ENCODE results near the gene HSD17B2. TPM values are rescaled to one million over a fixed set of nuclear protein-coding genes. Genes with fewer than 3 reads are reported as not detected.

HSD17B2 gene
- total RNA-seq, 4 donors from 2014 or later: 0.22 to 0.29 TPM; not detected in 2

DNA sequence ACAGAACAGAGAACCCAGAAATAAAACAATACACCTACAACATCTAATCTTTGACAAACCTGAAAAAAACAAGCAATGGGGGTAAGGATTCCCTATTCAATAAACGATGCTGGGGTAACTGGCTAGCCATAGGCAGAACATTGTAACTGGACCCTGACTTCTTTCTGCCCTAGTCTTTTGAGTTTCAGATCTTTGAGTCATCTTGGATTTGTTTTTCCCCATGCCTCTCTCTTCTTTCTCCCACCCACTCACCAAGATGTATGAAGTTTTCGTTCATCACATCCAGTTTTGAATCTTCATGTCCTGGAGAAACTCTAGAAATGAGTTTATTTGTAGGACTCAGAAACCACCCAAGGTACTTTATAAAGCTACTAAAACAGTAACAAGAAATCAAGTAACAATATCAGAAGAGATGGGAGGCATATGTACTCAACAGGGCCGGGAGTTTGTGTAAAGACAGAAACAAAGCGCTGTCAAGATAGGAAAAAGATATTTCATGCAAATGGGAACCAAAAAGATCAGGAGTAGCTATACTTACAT, 39.0 kb downstream of the HSD17B2 start:
- Histone ChIP-seq H3K4me1 (no peaks in the 10 kb centered on the region), H3K9me3 (peaks cover 0 to 3% (median 0%) of the 10 kb centered on the region in 3 donors), H3K27ac (no peak overlapping the region), H3K27me3 (no peaks in the 10 kb centered on the region), H3K36me3 (no peaks in the 10 kb centered on the region), H3K4me3 (no peak overlapping the region)
- intact Hi-C loops (cut with DNase I; ENCODE audit: low total_unique reads): no loop called here
- DNase-seq (no peak), ATAC-seq (no peak)
- TF ChIP-seq POLR2A (IDR thresholded peaks at IDR 0.05) (no peak), CTCF (IDR thresholded peaks at IDR 0.05 in 4 of 5, conservative IDR thresholded peaks at IDR 0.05 in 1 of 5) (no peak)
- in situ Hi-C loops (cut with MboI; ENCODE audit: low sequenced_read_pairs in 4 of 4): no loop called here

DNA sequence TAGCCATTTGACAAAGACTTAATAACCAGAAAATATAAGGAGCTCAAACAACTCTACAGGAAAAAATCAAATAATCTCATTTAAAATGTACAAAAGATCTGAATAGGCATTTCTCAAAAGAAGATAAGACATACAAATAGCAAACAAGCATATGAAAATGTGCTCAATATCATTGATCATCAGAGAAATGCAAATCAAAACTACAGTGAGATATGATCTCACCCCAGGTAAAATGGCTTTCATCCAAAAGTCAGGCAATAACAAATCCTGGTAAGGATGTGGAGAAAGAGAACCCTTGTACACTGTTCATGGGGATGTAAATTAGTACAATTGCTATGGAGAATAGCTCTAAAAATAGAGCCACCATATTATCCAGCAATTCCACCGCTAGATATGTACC, 43.1 kb downstream of the HSD17B2 start:
- Histone ChIP-seq H3K9me3 (peaks cover 0 to 3% (median 0%) of the 10 kb centered on the region in 3 donors), H3K4me1 (no peaks in the 10 kb centered on the region), H3K27ac (no peak overlapping the region), H3K27me3 (no peaks in the 10 kb centered on the region), H3K4me3 (no peak overlapping the region), H3K36me3 (no peaks in the 10 kb centered on the region)
- intact Hi-C loops (cut with DNase I; ENCODE audit: low total_unique reads) (no loop called here), in situ Hi-C loops (cut with MboI; ENCODE audit: low sequenced_read_pairs in 4 of 4) (no loop called here)
- DNase-seq: no peak
- no peak for TF ChIP-seq POLR2A (IDR thresholded peaks at IDR 0.05)
- no peak for TF ChIP-seq CTCF (IDR thresholded peaks at IDR 0.05 in 4 of 5, conservative IDR thresholded peaks at IDR 0.05 in 1 of 5)
- ATAC-seq: no peak

DNA sequence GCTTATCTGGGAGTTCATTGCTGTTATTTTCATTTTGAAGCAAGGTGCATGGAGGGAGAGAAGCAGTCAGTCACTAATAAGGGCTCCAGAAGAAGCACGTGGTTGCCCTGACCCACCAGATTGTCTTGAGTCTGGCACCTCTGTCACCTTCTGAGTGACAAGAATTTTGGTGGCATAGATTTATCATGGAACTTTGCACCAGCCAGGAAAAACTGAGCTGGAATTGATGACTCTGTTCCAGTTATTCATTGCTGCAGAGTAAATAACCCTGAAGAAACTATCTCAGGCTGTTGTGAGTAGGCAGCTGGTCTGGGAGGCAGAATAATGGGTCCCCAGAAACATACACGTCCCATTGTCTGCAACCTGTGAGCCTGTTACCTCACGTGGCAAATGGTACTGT, 44.8 kb downstream of the HSD17B2 start:
- in situ Hi-C loops (cut with MboI; ENCODE audit: low sequenced_read_pairs in 4 of 4) (no loop called here), intact Hi-C loops (cut with DNase I; ENCODE audit: low total_unique reads) (no loop called here)
- H3K9me3 ChIP-seq: peaks cover 0 to 3% (median 0%) of the 10 kb centered on the region in 3 donors
- ATAC-seq (no peak), DNase-seq (no peak)
- no peak overlapping the region for H3K4me3 ChIP-seq
- no peak for TF ChIP-seq CTCF (IDR thresholded peaks at IDR 0.05 in 4 of 5, conservative IDR thresholded peaks at IDR 0.05 in 1 of 5)
- no peak for TF ChIP-seq POLR2A (IDR thresholded peaks at IDR 0.05)
- H3K4me1 ChIP-seq: no peaks in the 10 kb centered on the region
- no peaks in the 10 kb centered on the region for H3K27me3 ChIP-seq
- H3K36me3 ChIP-seq: no peaks in the 10 kb centered on the region
- no peak overlapping the region for H3K27ac ChIP-seq

- ATAC-seq: no peak
- TF ChIP-seq POLR2A (IDR thresholded peaks at IDR 0.05): no peak
- TF ChIP-seq CTCF (IDR thresholded peaks at IDR 0.05 in 4 of 5, conservative IDR thresholded peaks at IDR 0.05 in 1 of 5): no peak
- intact Hi-C loops (cut with DNase I; ENCODE audit: low total_unique reads) (no loop called here), in situ Hi-C loops (cut with MboI; ENCODE audit: low sequenced_read_pairs in 4 of 4) (no loop called here)
- Histone ChIP-seq H3K9me3 (peaks cover 0 to 3% (median 0%) of the 10 kb centered on the region in 3 donors), H3K27me3 (no peaks in the 10 kb centered on the region), H3K36me3 (no peaks in the 10 kb centered on the region), H3K4me3 (no peak overlapping the region), H3K4me1 (no peaks in the 10 kb centered on the region), H3K27ac (no peak overlapping the region)
- no peak for DNase-seq
These were observed 46.2 kb downstream of the HSD17B2 start for GRCh38 chr16:82081264-82081663.

- Histone ChIP-seq H3K9me3 (peaks cover 0 to 3% (median 0%) of the 10 kb centered on the region in 3 donors), H3K36me3 (no peaks in the 10 kb centered on the region), H3K4me1 (no peaks in the 10 kb centered on the region), H3K27ac (no peak overlapping the region), H3K27me3 (no peaks in the 10 kb centered on the region), H3K4me3 (no peak overlapping the region)
- in situ Hi-C loops (cut with MboI; ENCODE audit: low sequenced_read_pairs in 4 of 4) (no loop called here), intact Hi-C loops (cut with DNase I; ENCODE audit: low total_unique reads) (no loop called here)
- ATAC-seq: no peak
- DNase-seq: no peak
- no peak for TF ChIP-seq CTCF (IDR thresholded peaks at IDR 0.05 in 4 of 5, conservative IDR thresholded peaks at IDR 0.05 in 1 of 5)
- TF ChIP-seq POLR2A (IDR thresholded peaks at IDR 0.05): no peak
These were observed 47.0 kb downstream of the HSD17B2 start for GRCh38 chr16:82082097-82082496.

Measured in gastrocnemius medialis (tissue), 4 donors.